Activated CD4-positive, alpha-beta T cell treated with anti-CD3 and anti-CD28 coated beads, Interleukin-2, amount 50 U/mL, for 24 hours (primary cell): ENCODE results near the gene IL1RN.

Source experiments
- DNase-seq, 2 donors: peaks; one replicate each; pipeline ENCODE4 v3.0.0-alpha.2; 2020; ENCODE audit warnings: low read depth in 1 of 2, low spot score in 1 of 2

Gene IL1RN

DNA sequence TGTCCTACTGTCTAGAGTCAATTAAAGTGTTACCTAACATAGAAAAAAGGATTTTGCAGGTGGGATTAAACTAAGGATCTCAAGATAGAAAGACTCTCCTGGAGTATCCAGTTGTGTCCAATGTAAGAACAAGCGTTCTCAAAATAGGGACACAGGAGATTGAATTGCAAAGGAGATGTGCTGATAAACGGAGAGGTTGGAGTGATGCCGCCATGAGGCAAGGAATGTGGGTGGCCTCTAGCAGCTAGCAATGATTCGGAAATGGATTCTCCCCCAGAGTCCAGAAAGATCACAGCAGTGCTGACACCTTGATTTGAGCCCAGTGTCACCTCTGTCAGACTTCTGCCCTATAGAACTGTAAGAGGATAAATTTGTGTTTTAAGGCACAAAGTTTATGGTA, 24.1 kb upstream of the IL1RN start:
- no peak for DNase-seq

DNA sequence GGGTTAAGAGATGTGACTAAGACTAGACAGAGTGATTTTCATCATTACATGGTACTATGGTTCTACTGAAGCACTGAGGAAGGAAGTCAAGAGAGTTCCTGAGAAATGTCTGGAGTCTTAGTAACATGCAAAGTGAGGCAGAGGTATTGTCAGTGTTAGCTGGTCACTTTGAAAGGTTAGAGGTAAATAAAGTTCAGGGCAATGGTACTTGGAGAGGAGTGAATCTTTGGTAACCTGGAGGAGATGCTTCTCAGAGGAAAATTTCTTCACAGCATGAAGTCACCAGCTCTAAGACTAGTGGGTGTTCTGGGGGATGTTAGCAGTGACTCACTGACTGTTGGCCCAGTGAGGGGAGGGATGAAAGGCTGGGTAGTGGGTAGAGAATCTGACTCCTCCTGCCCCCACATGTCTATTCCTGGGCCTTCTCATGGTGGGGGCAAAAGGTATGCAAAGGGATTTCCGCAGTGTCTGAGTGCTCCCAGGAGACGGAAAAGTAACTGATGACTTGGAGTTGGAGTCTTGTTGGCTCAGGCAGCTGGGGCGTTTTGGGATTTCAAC, 23.3 kb upstream of the IL1RN start:
- no peak for DNase-seq

DNA sequence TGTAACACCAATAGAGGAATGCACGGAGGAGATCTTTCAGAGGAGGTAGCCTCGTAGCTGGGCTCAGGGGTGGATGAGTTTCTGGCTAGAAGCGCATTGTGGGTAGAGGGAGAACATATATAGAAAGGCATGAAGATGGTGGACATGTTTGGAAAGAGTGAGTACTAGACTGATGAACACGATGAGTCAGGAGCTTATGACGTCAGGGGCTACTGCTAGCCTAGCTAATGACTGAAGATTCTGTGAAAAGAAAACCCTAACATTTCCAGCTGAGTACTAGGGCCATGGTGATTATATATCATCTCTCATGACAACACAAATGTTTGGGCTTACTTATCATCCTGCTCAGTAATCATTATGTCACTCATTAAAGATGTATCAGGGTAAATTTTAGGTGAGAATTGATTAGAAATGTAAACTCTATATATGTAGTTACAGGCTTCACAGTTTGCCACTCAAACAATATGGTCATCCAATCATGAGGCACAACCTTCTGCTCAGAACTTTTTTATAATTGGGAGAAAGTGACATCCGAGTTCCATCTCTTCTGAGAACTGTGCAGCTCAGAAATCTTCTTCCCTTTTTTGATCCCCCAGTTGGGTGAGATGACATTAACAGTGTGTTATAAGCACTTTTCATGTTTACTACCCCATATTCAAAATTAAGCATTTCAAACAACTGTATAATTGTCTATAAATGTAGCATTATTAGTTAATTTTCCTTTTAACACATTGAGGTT, 22.2 kb upstream of the IL1RN start:
- DNase-seq, result peak in 1 of 2 donors; percentile 50

DNA sequence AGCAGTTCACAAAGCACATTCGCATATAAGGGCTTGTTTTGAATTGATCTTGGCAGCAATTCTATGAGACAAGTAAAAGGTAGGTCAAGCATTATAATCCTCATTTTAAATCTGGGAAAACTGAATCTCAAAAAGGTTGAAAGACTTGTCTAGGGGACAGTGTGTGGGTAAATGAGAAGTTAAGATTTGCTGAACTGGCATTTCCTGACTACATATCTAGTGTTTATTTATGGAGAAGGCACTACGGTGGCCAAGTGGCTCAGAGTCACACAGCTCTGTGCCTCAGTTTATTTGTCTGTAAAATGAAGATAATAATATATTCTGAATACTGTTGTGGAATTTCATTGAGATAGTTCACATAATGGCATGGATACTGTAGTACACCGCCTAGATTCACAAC, 16.3 kb upstream of the IL1RN start:
- DNase-seq, result no peak

DNA sequence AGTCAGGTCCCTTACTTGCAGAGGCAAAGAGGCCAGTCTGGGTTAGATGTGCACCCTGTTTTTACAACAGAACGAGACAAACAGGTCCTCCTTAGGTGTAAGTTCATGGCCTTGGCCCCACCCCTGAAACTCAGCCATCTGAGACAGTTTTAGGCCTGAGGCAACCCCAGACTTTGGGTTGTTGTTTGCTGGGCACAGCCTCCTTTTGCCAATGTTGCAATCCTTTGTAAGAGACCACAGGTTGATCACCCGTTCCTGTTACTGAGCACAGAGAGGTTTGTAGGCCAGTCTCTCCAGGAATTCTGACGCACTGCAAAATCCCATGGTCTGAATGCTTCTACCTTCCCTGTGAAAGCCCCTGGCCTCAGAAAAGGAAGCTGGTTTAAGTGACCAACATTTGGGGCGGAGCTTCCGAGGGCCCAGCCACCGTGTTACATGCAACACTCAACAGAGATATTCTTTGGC, 15.5 kb upstream of the IL1RN start:
- no peak for DNase-seq

DNA sequence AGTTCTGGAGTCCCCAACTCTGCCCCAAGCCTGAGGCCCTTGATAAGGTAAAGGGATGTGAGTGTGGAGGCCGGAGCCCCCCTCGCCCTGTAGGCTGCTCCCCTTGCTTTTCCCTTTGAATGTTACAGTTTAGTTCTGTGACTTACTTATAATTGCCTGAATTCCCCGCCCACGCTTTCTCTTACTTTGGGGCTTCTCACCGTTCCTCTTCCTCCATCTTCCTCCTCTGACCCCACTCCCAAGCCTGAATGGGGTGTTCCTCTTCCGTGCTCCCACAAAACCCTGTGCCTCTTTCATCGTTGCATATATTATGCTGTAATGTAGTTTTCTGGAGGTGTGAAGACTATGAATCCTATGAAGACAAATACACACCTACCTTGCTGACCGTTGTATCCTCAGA, 15.0 kb upstream of the IL1RN start:
- no peak for DNase-seq

DNA sequence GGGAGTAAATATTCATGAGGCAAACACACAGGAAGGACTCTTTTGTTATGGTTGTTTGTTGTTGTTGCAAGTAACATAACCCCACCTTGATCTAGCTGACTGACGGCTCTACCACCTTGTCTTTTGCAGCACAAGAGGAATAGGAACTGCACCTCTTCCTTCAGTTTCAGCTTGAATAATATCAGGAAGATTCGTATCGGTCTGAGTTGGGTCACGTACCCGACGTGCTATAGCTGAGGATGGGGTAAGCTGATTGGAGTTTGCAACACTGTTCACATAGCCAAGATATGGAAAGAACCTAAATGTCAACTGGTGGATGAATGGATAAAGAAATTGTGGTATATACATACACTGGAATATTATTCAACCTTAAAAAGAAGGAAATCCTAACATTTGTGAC, 14.5 kb upstream of the IL1RN start:
- no peak for DNase-seq

DNA sequence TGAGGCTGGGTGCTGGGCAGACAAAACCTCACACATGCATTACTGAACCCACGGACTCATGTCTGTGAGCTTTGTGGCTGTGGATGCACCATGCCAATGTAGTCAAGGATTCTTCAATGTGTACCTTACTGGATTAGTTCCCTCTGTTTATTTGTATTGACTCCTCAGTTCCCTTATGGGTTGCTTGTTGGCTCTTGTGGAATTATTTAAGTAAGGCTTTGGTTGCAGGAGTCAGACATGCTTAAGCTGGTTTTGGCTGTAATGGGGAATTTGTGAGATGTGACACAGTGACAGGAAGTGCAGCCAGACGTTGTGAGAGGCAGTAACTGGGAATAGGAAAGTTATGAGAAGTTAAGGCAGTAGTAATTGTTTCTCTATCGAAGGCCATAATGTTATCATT, 13.6 kb upstream of the IL1RN start:
- DNase-seq, result no peak

DNA sequence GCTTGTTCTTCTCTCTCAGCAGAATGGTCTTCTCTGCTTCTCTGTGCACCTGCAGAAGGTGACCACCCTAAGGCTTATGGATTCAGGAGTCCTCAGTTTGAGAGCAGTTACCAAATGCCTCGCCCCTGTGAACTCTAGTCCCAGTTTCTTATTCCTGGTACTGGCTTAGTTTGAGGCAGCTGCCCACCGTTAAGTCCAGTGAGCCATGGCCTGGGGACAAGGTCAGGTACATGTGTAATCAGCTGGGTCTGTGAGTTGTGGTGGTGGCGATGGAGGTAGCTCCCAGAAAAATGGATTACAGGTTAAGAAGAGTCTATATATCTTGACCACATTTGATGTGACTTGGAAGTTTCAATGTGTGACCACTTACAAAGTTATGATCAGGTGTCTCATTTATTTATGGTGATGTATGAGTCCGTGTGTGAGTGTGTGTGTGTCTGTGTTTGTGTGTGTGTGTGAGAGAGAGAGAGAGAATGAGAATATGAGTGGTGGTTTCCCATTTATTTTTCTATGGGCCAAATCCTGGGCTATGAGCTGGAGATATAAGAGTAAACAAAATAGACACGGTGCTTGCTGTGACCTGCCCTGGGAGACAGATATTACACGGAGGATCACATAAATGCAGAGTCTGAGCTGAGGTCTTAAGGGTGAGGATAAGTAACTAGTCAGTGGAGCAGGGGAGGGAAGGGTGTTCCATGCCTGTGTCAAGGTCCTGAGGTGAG, 13.0 kb upstream of the IL1RN start:
- DNase-seq, result no peak

DNA sequence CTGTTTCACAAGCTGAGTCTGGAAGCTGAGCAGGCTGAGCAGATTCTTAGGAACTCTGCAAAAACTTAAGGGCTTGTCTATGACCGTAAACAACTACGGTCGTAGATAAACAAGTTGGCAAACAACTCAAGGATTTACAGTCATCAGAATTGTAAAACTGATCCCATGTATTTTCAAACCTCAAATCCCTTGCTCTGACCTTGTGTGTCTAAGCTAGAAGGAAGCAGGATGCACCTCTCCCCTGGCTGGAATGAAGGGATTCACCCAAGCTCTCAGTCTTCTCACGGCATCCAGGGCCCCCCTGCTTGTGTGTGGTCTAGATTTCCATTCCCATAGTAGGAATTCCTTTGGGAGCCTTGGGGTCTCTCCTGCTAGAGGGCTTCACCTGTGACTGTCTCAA, 12.4 kb upstream of the IL1RN start:
- DNase-seq, result no peak

DNA sequence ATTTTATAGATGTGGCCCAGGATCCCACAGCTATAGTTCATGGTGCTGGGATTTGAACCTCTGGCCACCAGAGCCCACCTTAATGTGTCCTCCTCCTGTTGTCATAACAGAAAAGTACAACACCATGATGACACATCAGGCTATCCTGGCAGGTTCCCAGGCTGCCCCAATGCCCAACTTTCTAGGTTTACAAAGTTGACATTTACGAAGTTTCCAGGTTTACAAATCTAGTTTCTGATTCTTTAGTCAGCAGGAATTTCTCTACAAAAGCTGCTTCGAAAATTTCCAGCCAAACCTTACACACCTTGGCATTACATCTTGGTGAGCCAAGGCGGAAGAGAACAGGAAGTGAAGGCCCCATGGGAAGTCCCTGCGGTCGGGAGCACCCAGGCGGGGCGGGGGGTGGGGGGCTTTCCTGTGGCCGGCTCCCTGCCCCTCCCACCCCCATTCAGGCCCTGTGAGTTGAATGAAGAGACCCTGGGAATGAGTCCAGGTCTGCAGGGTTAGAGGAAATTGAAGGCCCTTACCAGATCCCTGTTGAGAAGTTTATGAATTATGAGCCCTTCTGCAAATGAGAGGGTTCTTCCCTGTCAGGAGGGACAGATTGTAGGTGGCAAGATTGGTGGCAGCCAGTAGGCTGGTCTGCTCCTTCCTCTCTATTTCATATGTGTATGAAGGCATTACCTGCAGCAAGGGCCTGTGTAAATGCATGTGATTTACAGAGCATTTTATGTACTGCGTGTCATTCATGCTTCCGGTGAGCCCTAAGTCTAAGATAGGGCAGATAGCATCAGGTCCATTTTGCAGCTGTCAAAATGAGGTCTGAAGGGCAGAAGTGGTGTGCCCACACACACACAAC, 11.1 kb upstream of the IL1RN start:
- DNase-seq, result no peak

DNA sequence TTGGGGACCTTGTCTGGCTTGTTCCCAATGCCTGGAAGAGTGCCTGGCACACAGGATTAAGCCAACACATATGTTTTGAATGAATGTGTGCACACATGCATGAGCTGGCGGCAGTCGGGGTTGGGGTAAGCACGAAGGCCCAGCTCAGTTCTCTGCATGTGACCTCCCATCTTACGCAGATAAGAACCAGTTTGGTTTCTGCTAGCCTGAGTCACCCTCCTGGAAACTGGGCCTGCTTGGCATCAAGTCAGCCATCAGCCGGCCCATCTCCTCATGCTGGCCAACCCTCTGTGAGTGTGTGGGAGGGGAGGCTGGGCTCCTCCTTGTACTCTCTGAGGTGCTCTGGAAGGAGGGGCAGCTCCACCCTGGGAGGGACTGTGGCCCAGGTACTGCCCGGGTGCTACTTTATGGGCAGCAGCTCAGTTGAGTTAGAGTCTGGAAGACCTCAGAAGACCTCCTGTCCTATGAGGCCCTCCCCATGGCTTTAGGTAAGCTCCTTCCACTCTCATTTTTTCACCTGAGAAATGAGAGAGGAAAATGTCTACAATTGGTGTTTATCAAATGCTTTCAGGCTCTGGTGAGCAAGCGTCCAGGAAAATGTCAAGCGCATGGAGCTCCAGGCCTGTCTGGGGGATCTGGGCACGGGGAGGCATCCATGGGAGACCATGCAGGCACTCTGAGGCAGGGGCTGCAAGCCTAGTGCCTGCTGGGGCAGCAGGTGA, 9.7 kb upstream of the IL1RN start:
- DNase-seq, result no peak

DNA sequence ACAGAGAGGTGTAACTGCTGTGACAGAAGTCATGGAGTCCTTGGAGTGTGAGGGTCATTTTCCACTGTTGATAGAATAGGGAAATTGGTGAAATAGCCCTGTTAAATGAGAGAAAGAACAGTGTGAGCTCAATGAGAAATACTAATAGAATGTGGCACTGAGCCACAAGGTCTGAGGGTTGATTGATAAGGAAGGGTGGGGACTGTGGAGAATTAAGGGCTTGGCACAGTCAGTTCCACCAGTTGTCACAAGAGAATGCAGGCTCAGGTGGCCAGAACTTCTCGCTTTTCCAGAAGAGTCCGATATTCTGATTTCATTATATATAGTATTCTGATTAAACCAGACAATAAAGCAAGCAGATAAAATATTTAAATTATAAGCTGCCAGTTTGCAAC, 9.1 kb upstream of the IL1RN start:
- no peak for DNase-seq

DNA sequence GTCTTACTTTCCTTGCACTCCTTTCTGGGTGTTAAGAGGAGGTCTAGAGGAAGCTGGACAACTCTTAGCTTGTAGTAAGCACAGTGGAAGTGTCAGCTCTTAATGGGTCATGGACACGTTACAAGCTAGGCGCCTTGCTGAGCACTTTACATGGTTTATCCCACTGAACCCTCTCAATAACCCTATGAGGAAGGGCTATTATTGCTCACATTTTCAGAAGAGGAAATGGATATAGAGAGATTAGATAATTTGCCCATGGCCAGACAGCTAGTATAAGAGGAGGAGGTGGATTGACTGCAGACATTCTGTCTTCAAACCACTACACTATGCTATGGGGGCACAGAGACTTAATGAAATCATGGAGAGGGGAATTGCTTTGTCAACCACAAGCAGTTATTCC, 8.3 kb upstream of the IL1RN start:
- DNase-seq, result no peak

DNA sequence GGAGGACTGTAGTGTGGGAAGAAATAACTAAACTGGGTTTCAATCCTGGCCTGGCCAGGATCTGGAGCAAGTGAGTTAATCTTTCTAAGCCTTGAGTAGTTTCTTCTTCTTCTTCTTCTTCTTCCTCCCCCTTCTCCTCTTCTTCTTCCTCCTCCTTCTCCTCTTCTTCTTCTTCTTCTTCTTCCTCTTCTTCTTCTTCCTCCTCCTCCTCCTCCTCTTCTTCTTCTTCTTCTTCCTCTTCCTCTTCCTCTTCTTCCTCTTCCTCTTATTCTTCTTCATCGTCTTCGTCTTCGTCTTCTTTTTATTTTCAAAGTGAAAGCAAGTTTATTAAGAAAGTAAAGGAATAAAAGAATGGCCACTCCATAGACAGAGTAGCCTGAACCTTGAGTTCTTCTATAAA, 6.5 kb upstream of the IL1RN start:
- no peak for DNase-seq

DNA sequence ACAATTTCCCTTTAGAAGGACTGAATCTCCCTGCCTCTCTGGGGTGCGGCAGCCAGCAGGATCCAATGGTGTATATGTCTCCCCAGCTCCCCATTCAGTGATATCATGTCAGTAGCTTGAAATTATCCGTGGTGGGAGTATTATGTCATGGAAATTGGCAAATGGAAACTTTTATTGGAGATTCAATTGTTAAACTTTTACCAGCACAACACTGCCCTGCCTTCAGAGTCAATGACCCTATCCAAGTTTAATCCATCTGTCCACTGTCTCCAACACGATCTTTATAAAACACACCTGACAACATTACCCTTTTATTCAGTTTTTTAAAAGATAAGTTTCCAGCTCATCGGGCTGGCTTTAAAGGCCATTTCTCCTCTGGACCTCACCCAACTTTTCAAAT, 5.0 kb upstream of the IL1RN start:
- DNase-seq, result no peak

DNA sequence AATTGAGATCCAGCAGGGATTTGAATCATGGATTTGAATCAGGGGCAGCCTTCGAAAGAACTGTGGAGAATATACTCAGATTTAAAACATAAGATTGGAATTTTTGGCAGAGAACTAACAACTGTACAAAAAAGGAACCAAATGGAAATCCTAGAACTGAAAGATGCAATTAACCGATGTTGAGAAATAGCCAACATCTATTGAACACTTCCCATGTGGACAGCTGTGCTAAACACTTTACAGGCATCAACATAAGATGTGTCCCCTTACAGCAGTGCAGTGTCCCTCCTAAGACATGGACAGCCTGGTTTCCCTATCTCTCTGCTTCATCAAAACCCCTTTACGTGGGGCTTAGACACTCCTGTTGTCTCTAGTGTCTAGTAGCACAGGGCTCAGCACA, 3.7 kb upstream of the IL1RN start:
- DNase-seq, result no peak

DNA sequence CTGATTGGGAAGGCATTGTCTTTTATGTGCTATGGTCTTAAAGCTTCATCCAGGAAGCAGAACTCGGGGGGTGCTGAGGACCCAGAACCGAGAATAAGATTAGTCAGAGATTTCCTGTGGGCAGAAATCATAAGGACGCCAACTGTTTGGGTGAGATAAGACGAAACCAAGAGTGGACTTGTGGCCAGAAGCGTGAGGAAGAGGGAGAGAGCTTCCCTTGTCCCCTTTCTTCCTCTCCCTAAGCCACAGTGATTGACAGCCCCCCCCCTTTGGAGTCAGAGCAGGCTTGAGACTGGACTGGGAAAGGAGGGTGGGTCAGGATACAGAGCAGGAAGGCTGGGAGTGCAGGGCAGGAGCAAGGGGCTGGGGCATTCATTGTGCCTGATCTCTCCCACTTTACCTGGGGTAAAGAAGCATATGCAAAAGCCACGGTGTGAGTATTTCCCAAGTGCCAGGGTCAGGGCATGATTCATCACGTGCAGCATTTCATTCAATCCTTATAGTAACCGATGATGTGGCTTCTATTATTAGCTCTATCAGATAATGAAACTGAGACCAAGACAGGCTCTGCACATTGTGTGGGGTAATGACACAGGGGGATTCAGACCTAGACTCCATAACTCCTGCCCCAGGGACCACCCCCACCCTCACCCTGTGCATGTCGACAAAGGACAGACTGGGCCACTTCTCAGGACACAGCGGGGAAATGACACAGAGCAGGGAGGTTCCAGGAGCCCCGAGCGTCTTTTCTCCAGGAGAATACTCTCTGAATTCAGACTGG, 3.0 kb upstream of the IL1RN start:
- DNase-seq, result no peak

DNA sequence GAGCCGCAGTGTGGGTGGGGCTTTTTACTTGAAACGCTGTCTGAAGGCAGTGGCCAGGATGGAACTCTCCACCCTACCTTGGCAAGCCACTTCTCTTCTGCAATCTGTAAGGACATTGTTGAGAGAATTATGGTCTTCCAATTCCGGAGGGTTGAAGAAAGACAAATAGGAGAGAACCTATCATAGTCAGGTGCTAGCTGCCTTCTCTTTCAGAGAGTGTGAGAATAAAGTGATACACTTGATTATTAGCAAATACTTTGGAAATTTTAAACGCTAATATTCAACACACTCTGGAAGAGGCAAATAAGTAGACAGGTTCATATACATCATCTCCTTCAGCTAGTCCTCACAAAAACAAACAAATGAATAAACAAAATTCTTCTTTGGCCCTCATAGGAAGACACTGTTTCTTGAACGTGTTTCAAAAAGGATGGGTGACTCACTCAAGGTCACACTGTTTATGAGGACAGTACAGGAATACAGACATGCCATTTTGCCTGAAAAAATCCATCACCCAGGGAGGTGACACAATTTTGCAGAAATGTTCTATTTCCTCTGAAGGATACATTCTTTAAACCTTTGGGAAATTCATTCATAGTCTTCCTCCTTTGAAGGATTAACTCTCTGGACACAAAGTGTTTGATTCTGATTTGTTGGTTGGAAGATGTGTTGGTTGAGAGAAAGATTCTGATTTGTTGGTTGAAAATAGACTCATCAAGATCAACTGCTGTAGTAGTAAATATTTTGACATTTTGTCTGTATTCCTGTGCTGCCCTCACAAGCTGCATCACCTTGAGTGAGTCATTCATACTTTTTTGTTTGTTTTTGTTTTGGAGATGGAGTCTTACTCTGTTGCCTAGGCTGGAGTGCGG, 2.2 kb upstream of the IL1RN start:
- no peak for DNase-seq
